ENCODE measurements around the gene ARHGAP31.

The ARHGAP31 gene

DNA sequence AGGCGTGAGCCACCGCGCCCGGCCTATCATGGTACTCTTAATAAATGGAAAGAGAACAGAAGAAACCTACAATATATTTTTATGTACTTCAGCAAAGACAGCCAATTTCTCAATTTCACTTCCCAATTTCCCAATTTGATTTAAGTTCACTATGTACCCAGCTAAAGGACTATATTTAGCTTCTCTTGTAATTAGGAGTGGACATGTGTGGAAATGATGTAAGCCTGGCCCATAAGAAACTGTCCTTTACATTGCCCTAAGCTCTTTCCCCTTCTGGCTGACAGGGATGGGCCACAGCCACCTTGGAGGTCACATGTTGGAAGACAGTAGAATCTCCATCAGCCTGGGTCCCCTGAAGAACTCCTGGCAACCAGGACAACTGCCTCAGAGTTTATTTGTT is 163.1 kb downstream of the ARHGAP31 start:
- no peak for DNase-seq

DNA sequence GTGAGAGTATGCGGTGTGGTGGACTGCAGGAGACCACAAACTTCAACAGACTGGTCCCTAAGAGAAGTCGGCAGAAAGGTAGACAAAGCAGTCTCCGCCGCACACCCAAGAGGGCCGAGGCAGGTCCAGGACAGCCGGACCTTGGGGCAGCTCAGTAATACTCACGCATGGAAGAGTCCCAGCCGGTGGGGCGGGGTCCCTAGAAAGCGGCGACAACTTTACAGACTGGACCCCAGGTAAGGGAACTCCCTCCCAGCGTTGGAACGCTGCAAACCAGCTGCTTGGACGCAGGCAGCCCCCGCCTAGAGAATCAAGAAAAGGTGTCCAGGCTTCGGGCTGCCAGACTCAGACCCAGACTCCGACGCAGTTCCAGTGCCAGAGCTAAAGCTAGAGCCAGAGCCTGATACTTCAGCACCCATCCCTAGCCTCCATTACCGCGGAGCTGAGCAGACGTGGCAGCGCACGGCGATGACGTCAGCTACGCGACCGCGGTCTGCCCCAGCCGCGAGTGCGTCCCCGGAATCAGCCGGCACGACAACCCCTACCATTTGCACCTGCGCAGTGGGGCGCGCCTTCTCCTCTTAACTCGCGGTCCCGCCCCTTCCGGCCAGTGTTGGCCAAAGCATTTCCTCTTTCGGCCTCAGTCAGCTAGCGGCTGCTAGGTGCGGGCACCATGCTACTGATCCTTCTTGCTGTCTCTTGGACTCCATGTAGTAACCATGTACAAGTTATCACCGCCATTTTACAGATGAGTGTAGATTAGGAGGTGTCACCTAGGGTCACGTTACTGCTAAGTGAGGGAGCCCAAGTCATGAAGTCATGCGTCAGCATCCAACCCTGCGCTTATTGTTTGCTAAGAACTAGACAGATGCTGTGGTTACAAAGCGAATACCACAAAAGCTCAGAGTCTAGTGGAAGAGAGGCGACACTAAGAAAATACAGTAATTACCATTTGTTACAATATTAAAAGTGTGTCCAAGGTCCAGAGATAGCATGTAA is 169.3 kb downstream of the ARHGAP31 start, which contains the start of gene TMEM39A:
TMEM39A (minus strand) TSS at position 445 of the 999 bp plus-strand sequence. CDS start 1,541 bp downstream, outside the sequence.
- DNase-seq: peak; percentile 90

GRCh38 chr3:119468041-119468440 is 173.9 kb downstream of the ARHGAP31 start:
- no peak for DNase-seq

DNA sequence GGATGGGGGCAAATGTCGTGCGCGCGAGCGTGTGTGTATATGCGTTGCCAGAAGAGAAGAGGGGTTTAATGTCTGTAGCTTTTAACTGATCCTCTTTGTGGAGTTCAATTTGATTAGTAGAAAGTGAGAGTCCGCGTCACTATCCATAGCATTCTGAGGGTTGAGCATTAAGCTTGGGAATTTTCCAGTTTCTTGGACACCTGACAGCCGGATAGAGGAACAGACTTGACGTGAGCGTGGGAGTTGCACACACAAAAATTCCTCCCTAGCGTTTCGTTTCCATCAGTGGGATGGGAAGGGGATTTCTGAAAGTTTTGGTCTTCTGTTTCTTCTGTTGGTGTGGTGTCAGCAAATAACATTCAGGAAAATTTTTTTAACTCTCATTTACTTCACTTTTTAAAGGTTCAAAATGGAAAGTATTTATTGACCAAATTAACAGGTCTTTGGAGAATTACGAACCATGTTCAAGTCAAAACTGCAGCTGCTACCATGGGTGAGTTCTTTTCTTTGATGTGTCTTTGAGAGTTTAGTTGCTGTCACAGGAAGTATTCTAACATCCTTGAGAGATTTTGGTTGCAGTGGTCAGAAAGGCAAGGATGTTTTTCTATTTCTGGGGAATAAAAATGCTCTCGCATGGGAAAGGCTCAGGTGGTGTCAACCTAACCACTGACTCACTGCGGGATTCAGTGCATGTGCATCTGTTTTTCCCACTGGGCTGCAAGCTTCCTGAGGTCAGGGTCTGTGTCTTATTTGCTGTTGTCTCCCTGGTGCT is 175.4 kb downstream of the ARHGAP31 start:
- no peak for DNase-seq

Data from NCI-H187 treated with DMSO at 0.1 percent for 48 hours (cell line).